Neural cell (in vitro differentiated cells): ENCODE data around the gene RNF157. TPM values are rescaled to one million over a fixed set of nuclear protein-coding genes. Genes with fewer than 3 reads are reported as not detected.

ENCODE experiments used
- H2AFZ ChIP-seq: fragments of 200-600, 300-800 bp; sonication (generic), shearing (Covaris generic); 2 replicates; pipeline ENCODE4 v1.6.0; 2014; ENCODE audit warnings: low read depth, mild to moderate bottlenecking, antibody characterized with exemption, low read length, moderate library complexity
- H3F3A ChIP-seq: fragments of 200-600 bp; shearing (Covaris generic); 2 replicates; pipeline ENCODE4 v1.6.1; 2016; ENCODE audit warnings: mild to moderate bottlenecking, moderate library complexity, mixed read lengths, antibody characterized with exemption, low read length; ENCODE audit not compliant: insufficient read depth, poor library complexity, severe bottlenecking
- H3K27ac ChIP-seq: fragments of 200-600, 300-800 bp; sonication (generic), shearing (Covaris generic); 2 replicates; pipeline ENCODE4 v1.5.1; 2014; ENCODE audit warnings: mild to moderate bottlenecking, low read length, moderate library complexity
- H3K27me3 ChIP-seq: fragments of 300-800, 200-600 bp; sonication (generic), shearing (Covaris generic); 2 replicates; pipeline ENCODE4 v1.6.0; 2014; ENCODE audit warnings: mild to moderate bottlenecking, low read depth, low read length, moderate library complexity; ENCODE audit not compliant: insufficient read depth
- H3K36me3 ChIP-seq: fragments of 300-800, 200-600 bp; sonication (generic), shearing (Covaris generic); 2 replicates; pipeline ENCODE4 v1.5.1; 2014; ENCODE audit warnings: mild to moderate bottlenecking, antibody characterized with exemption, low read length, moderate library complexity; ENCODE audit not compliant: insufficient read depth
- H3K4me2 ChIP-seq: fragments of 300-800, 200-600 bp; sonication (generic), shearing (Covaris generic); 2 replicates; pipeline ENCODE4 v1.6.0; 2014; ENCODE audit warnings: mild to moderate bottlenecking, low read length
- H3K4me3 ChIP-seq: fragments of 300-800, 200-600 bp; sonication (generic), shearing (Covaris generic); 2 replicates; pipeline ENCODE4 v1.5.1; 2014; ENCODE audit warnings: mild to moderate bottlenecking, low read length, moderate library complexity
- H3K79me2 ChIP-seq: fragments of 200-600 bp; shearing (Covaris generic); replicated peaks from 2 replicates; pipeline ENCODE4 v1.6.0; 2014; ENCODE audit warnings: mild to moderate bottlenecking, low read length, moderate library complexity; ENCODE audit not compliant: insufficient read depth
- H3K9ac ChIP-seq: fragments of 300-800, 200-600 bp; sonication (generic), shearing (Covaris generic); 2 replicates; pipeline ENCODE4 v1.6.1; 2016; ENCODE audit warnings: mild to moderate bottlenecking, low read length, mixed read lengths
- H3K9me2 ChIP-seq: fragments of 200-600 bp; shearing (Covaris generic); 2 replicates; pipeline ENCODE4 v1.6.1; 2016; ENCODE audit warnings: mild to moderate bottlenecking, low read length, mixed read lengths; ENCODE audit not compliant: insufficient read depth
- H3K9me3 ChIP-seq: fragments of 200-600, 300-800 bp; sonication (generic), shearing (Covaris generic); 2 replicates; pipeline ENCODE4 v1.6.1; 2016; ENCODE audit warnings: mild to moderate bottlenecking, mixed run types, low read length, moderate library complexity, mixed read lengths
- H4K20me1 ChIP-seq: fragments of 200-600 bp; shearing (Covaris generic); 2 replicates; pipeline ENCODE4 v1.6.1; 2016; ENCODE audit warnings: mild to moderate bottlenecking, mixed run types; ENCODE audit not compliant: insufficient read depth
- EP300 ChIP-seq: fragments of 450-650 bp; conservative IDR thresholded peaks from 2 replicates; pipeline ENCODE4 v1.6.1; 2014; ENCODE audit warnings: antibody characterized with exemption, mild to moderate bottlenecking, moderate library complexity; ENCODE audit not compliant: poor library complexity, severe bottlenecking
- EZH2 ChIP-seq: fragments of 200-600, 300-800 bp; shearing (Covaris generic), sonication (generic); IDR thresholded peaks from 2 replicates; pipeline ENCODE4 v1.6.1; 2014; ENCODE audit warnings: antibody characterized with exemption, low read length, borderline replicate concordance, mild to moderate bottlenecking; ENCODE audit not compliant: insufficient read depth, poor library complexity, severe bottlenecking
- MXI1 ChIP-seq: fragments of 450-650 bp; conservative IDR thresholded peaks from 2 replicates; pipeline ENCODE4 v1.6.1; 2014; ENCODE audit warnings: antibody characterized with exemption, mild to moderate bottlenecking; ENCODE audit not compliant: poor library complexity, severe bottlenecking
- POLR2AphosphoS5 ChIP-seq: IDR thresholded peaks from 2 replicates; pipeline ENCODE4 v1.6.1; 2012
- RAD21 ChIP-seq: fragments of 450-650 bp; conservative IDR thresholded peaks from 2 replicates; pipeline ENCODE4 v1.6.1; 2014; ENCODE audit warnings: antibody characterized with exemption, mild to moderate bottlenecking, moderate library complexity
- SMC3 ChIP-seq: fragments of 450-650 bp; conservative IDR thresholded peaks from 2 replicates; pipeline ENCODE4 v1.6.1; 2014; ENCODE audit warnings: antibody characterized with exemption, mild to moderate bottlenecking, moderate library complexity; ENCODE audit not compliant: poor library complexity
- TAF1 ChIP-seq: IDR thresholded peaks from 2 replicates; pipeline ENCODE4 v1.6.1; 2012; ENCODE audit warnings: low read depth
- polyA plus RNA-seq: library from polyadenylated mRNA; depleted of rRNA; stranded (reverse); fragments of >200 nt; gene quantifications from 2 replicates; pipeline ENCODE4 v1.2.3, GENCODE V29; 2014
- TF ChIP-seq, protein P1 (sequence below): IDR thresholded peaks from 2 replicates; pipeline ENCODE4 v1.6.1; 2012; ENCODE audit warnings: borderline replicate concordance
- TF ChIP-seq, protein P2 (sequence below): fragments of 450-650 bp; IDR thresholded peaks from 2 replicates; pipeline ENCODE4 v1.5.1; 2014; ENCODE audit warnings: antibody characterized with exemption, mild to moderate bottlenecking, moderate library complexity; ENCODE audit not compliant: poor library complexity, severe bottlenecking

Gene RNF157
- polyA plus RNA-seq, 1 donor from 2014 or later = 15.9 TPM

DNA sequence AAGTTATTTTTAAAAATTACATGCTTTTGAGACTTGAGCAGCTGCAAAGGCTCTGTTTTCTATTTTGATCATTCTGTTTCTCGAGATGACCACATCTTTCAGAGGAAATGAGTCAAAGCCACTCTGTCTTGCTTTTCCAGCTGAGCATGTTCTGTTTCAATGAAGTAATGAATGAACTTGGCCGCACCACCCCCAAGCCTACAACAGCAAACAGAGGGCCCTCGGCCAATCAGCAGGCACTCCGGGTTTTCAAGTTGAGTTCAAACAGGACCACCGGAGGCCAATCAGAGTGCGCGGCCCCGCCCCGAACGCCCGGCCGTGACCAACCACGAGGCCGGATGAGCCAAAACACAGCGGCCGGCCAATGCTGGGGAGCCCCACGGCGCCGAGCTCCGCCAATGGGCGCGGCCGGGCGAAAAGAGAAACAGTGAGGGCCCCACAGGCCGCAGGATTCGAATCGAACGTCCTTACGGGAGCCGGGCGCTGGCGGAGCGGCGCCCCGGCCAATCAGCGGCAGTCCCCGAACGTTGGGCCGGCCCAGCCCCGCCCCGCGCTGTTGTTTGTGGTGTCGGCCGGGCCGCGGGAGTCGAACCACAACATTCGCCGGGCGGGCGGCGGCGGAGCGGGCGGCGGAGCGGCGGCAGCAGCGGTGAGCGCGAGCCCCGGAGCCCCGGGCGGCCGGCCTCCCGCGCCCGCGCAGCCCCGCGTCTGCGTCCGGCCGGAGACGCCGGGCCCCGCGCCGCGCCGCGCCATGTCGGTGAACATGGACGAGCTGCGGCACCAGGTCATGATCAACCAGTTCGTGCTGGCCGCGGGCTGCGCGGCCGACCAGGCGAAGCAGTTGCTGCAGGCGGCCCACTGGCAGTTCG, 24.7 kb upstream of the RNF157 start, which contains the start of gene UBALD2:
TSS of gene UBALD2 (plus strand) at position 594 of the 869 bp plus-strand sequence. CDS start at position 752, 158 bp downstream.
- Histone ChIP-seq H3K9me2 (no peaks in the 10 kb centered on the region), H3K27ac (peak within 1 kb of the TSS; percentile 73), H3K4me2 (peak within 1 kb of the TSS; percentile 99), H3K36me3 (no peaks in the 10 kb centered on the region), H4K20me1 (no peaks in the 10 kb centered on the region), H2AFZ (peak within 1 kb of the TSS; percentile 56), H3K9me3 (no peaks in the 10 kb centered on the region), H3F3A (no peaks in the 10 kb centered on the region), H3K27me3 (no peaks in the 10 kb centered on the region), H3K9ac (peak within 1 kb of the TSS; percentile 86), H3K4me3 (peak within 1 kb of the TSS; percentile 90), H3K79me2 (peaks cover 24% of the 10 kb centered on the region)
- TF ChIP-seq, protein P1, sequence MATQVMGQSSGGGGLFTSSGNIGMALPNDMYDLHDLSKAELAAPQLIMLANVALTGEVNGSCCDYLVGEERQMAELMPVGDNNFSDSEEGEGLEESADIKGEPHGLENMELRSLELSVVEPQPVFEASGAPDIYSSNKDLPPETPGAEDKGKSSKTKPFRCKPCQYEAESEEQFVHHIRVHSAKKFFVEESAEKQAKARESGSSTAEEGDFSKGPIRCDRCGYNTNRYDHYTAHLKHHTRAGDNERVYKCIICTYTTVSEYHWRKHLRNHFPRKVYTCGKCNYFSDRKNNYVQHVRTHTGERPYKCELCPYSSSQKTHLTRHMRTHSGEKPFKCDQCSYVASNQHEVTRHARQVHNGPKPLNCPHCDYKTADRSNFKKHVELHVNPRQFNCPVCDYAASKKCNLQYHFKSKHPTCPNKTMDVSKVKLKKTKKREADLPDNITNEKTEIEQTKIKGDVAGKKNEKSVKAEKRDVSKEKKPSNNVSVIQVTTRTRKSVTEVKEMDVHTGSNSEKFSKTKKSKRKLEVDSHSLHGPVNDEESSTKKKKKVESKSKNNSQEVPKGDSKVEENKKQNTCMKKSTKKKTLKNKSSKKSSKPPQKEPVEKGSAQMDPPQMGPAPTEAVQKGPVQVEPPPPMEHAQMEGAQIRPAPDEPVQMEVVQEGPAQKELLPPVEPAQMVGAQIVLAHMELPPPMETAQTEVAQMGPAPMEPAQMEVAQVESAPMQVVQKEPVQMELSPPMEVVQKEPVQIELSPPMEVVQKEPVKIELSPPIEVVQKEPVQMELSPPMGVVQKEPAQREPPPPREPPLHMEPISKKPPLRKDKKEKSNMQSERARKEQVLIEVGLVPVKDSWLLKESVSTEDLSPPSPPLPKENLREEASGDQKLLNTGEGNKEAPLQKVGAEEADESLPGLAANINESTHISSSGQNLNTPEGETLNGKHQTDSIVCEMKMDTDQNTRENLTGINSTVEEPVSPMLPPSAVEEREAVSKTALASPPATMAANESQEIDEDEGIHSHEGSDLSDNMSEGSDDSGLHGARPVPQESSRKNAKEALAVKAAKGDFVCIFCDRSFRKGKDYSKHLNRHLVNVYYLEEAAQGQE = peak; percentile 2
- TF ChIP-seq TAF1 = no peak
- TF ChIP-seq, protein P2, sequence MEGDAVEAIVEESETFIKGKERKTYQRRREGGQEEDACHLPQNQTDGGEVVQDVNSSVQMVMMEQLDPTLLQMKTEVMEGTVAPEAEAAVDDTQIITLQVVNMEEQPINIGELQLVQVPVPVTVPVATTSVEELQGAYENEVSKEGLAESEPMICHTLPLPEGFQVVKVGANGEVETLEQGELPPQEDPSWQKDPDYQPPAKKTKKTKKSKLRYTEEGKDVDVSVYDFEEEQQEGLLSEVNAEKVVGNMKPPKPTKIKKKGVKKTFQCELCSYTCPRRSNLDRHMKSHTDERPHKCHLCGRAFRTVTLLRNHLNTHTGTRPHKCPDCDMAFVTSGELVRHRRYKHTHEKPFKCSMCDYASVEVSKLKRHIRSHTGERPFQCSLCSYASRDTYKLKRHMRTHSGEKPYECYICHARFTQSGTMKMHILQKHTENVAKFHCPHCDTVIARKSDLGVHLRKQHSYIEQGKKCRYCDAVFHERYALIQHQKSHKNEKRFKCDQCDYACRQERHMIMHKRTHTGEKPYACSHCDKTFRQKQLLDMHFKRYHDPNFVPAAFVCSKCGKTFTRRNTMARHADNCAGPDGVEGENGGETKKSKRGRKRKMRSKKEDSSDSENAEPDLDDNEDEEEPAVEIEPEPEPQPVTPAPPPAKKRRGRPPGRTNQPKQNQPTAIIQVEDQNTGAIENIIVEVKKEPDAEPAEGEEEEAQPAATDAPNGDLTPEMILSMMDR = peak; percentile 19
- no peak for TF ChIP-seq EP300
- TF ChIP-seq POLR2AphosphoS5 = peak; percentile 87
- TF ChIP-seq RAD21 = no peak

DNA sequence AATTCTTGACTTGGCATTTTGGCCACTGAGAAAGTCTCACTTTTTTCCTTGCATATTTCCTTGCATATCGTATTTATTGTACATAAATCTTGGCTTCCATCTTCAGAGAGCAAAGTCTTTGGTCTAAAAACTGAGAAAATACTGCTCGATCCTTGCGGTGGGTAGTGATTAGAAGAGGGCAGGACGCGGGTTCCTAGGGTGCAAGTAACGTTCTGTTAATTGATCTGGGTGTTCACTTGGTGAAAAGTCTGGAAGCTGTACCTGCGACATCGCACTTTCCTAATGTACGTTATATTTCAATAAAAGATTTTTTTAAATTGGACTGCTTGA, 24.1 kb upstream of the RNF157 start:
- no peaks in the 10 kb centered on the region for H3K9me2 ChIP-seq
- H4K20me1 ChIP-seq = no peaks in the 10 kb centered on the region
- H3K9me3 ChIP-seq = no peaks in the 10 kb centered on the region
- no peak overlapping the region for H2AFZ ChIP-seq
- H3K36me3 ChIP-seq = no peaks in the 10 kb centered on the region
- H3K27me3 ChIP-seq = no peaks in the 10 kb centered on the region
- no peaks in the 10 kb centered on the region for H3F3A ChIP-seq
- H3K27ac ChIP-seq = peak overlapping the region; percentile 14
- no peak overlapping the region for H3K9ac ChIP-seq
- H3K4me3 ChIP-seq = peak overlapping the region; percentile 90
- TF ChIP-seq, protein P2 = no peak
- TF ChIP-seq SMC3 (no peak), EP300 (no peak), MXI1 (no peak), EZH2 (no peak)
- TF ChIP-seq, protein P1 = peak; percentile 2
- peaks cover 24% of the 10 kb centered on the region for H3K79me2 ChIP-seq
- peak overlapping the region; percentile 27 for H3K4me2 ChIP-seq
